TTC549 (cell line): ENCODE measurements around the gene ZNF418.
"Not testable (repeated sequence)": the region's sequence is repeated elsewhere in the genome, so short reads cannot be mapped to it uniquely, and the experiment has no call there.

ENCODE experiments used
- FAIRE-seq: peaks from 2 replicates; lab custom pipeline; 2012; peaks lifted over from hg19 to GRCh38; lab: Jason Lieb, UNC

The ZNF418 gene

GRCh38 chr19:57934820-57935665 is at the start of gene ZNF418:
TSS of gene ZNF418 (minus strand) at chr19:57935402. CDS start at chr19:57933822, 1,580 bp downstream.
- peak; percentile 73 for FAIRE-seq

GRCh38 chr19:57978586-57979289 is 43.5 kb upstream of the ZNF418 start:
- no peak for FAIRE-seq

- no peak for FAIRE-seq
Observed at GRCh38 chr19:57974434-57974833, 39.2 kb upstream of the ZNF418 start, which contains the start of gene C19orf18. TSS of gene C19orf18 (minus strand) at chr19:57974534. CDS start at chr19:57974432, 102 bp downstream.

- FAIRE-seq = no peak
Observed at GRCh38 chr19:57964761-57965160, 29.6 kb upstream of the ZNF418 start.

GRCh38 chr19:57961785-57962184 is 26.6 kb upstream of the ZNF418 start:
- FAIRE-seq = no peak

- no peak for FAIRE-seq
Observed at GRCh38 chr19:57954996-57955395, 19.8 kb upstream of the ZNF418 start.

- no peak for FAIRE-seq
Observed at GRCh38 chr19:57949702-57950101, 14.5 kb upstream of the ZNF418 start.

GRCh38 chr19:57949296-57949695 is 14.1 kb upstream of the ZNF418 start:
- no peak for FAIRE-seq

GRCh38 chr19:57947419-57948134 is 12.4 kb upstream of the ZNF418 start, which contains the start of gene ZNF256:
TSS of gene ZNF256 (minus strand) at chr19:57947706. CDS start at chr19:57947474, 232 bp downstream.
- FAIRE-seq = peak; percentile 97

- no peak for FAIRE-seq
Observed at GRCh38 chr19:57947088-57947418, 11.9 kb upstream of the ZNF418 start.

GRCh38 chr19:57946316-57946715 is 11.1 kb upstream of the ZNF418 start:
- no peak for FAIRE-seq

GRCh38 chr19:57941593-57941992 is 6.4 kb upstream of the ZNF418 start:
- FAIRE-seq = no peak

- no peak for FAIRE-seq
Observed at GRCh38 chr19:57935731-57936130, 529 bp upstream of the ZNF418 start.

GRCh38 chr19:57927587-57927986 is 7.6 kb downstream of the ZNF418 start:
- FAIRE-seq = no peak

GRCh38 chr19:57916168-57916995 is 18.8 kb downstream of the ZNF418 start, which contains the start of gene ZNF417:
TSS of gene ZNF417 (minus strand) at chr19:57916592. CDS start at chr19:57916411, 181 bp downstream.
- FAIRE-seq = peak; percentile 86

- no peak for FAIRE-seq
Observed at GRCh38 chr19:57914531-57914930, 20.7 kb downstream of the ZNF418 start.

GRCh38 chr19:57907394-57907793 is 27.8 kb downstream of the ZNF418 start:
- FAIRE-seq = no peak

- no peak for FAIRE-seq
Observed at GRCh38 chr19:57905258-57905657, 29.9 kb downstream of the ZNF418 start.

GRCh38 chr19:57903618-57904184 is 31.5 kb downstream of the ZNF418 start:
- FAIRE-seq = no peak

GRCh38 chr19:57900311-57900710 is 34.9 kb downstream of the ZNF418 start:
- no peak for FAIRE-seq

GRCh38 chr19:57890706-57891105 is 44.5 kb downstream of the ZNF418 start:
- FAIRE-seq = not testable (repeated sequence)
